Panc1 (cell line): ENCODE results near the gene SLC13A3. TPM values are rescaled to one million over a fixed set of nuclear protein-coding genes. Genes with fewer than 3 reads are reported as not detected.

ENCODE experiments used
- ATAC-seq: fragments of 200-7000 bp; cut with Tn5 transposase; 2 replicates; pipeline ENCODE4 v1.9.1; 2020; ENCODE audit warnings: mild to moderate bottlenecking, moderate library complexity
- BruUV-seq: library from RNA; stranded (reverse); fragments of 400-500 nt; replicated peaks from 2 replicates; lab custom pipeline; 2021; lab: Mats Ljungman, UMichigan
- CTCF ChIA-PET: fragments of 300-600 bp; sonication (Branson Sonifier 250); formaldehyde crosslinking; loops from one replicate; lab custom pipeline; 2022; ENCODE audit warnings: antibody characterized with exemption; lab: Charles Lee
- POLR2A ChIA-PET: fragments of 300-600 bp; sonication (Branson Sonifier 250); formaldehyde crosslinking; loops from one replicate; lab custom pipeline; 2022; ENCODE audit warnings: antibody characterized with exemption; lab: Charles Lee
- DNase-seq: peaks from one replicate; pipeline ENCODE4 v3.0.0-alpha.2; 2010; ENCODE audit warnings: low read depth, low spot score
- H3K27ac ChIP-seq: 2 replicates; pipeline ENCODE4 v1.5.1; 2011; ENCODE audit warnings: mild to moderate bottlenecking, low read length, inconsistent platforms
- H3K27me3 ChIP-seq: fragments of 200-500 bp; sonication (Bioruptor generic); 2 replicates; pipeline ENCODE4 v1.6.0; 2014; ENCODE audit warnings: low read length, inconsistent platforms; ENCODE audit not compliant: control insufficient read depth, insufficient read depth
- H3K36me3 ChIP-seq: fragments of 200-500 bp; sonication (Bioruptor generic); 2 replicates; pipeline ENCODE4 v1.5.1; 2014; ENCODE audit warnings: inconsistent platforms, mild to moderate bottlenecking, low read length, moderate library complexity; ENCODE audit not compliant: control insufficient read depth, insufficient read depth
- H3K4me1 ChIP-seq: 2 replicates; pipeline ENCODE4 v1.5.1; 2011; ENCODE audit warnings: inconsistent platforms, mild to moderate bottlenecking, low read length, moderate library complexity; ENCODE audit not compliant: control insufficient read depth, insufficient read depth
- H3K4me3 ChIP-seq, 2 experiments: 2 replicates each; pipeline ENCODE4 v1.5.1; 2011 to 2012; ENCODE audit warnings: low read depth in 2 of 2, low read length in 2 of 2, mild to moderate bottlenecking in 2 of 2, inconsistent platforms in 1 of 2, moderate library complexity in 1 of 2
- H3K9me3 ChIP-seq: fragments of 200-500 bp; sonication (Bioruptor generic); 2 replicates; pipeline ENCODE4 v1.5.1; 2014; ENCODE audit warnings: low read depth, mild to moderate bottlenecking, inconsistent platforms, low read length, moderate library complexity; ENCODE audit not compliant: control insufficient read depth, insufficient read depth
- POLR2AphosphoS5 ChIP-seq: IDR thresholded peaks from 2 replicates; pipeline ENCODE4 v1.6.1; 2012; ENCODE audit warnings: mild to moderate bottlenecking, low read depth, low read length, moderate library complexity
- SIN3A ChIP-seq: IDR thresholded peaks from 2 replicates; pipeline ENCODE4 v1.6.1; 2012; ENCODE audit warnings: low read depth, mild to moderate bottlenecking, low read length, moderate library complexity, borderline replicate concordance; ENCODE audit not compliant: insufficient read depth
- TCF7L2 ChIP-seq: IDR thresholded peaks from 2 replicates; pipeline ENCODE4 v1.6.1; 2011; ENCODE audit warnings: mild to moderate bottlenecking, low read depth, low read length, inconsistent platforms
- in situ Hi-C: cut with HindIII; loops from 2 replicates; pipeline ENCODE4 v1.10.0; 2016; ENCODE audit warnings: low sequenced_read_pairs, low pct_unique_long_range_greater_than_20kb
- intact Hi-C: fragments of 100-400 bp; cut with micrococcal nuclease; formaldehyde crosslinking; loops from one replicate; pipeline ENCODE4 v1.10.0; 2022; ENCODE audit not compliant: unreplicated experiment
- total RNA-seq: library from RNA; stranded (reverse); gene quantifications from one replicate; pipeline ENCODE4 v1.2.1, GENCODE V29; 2021; ENCODE audit not compliant: unreplicated experiment
- TF ChIP-seq, protein P1 (sequence below), 2 experiments: IDR thresholded peaks; 2 replicates each; pipeline ENCODE4 v1.6.1; 2011 to 2012; ENCODE audit warnings: low read depth in 2 of 2, control low read depth in 1 of 2, low read length in 1 of 2, mild to moderate bottlenecking in 1 of 2, moderate library complexity in 1 of 2; ENCODE audit not compliant: insufficient read depth in 1 of 2
- TF ChIP-seq, protein P2 (sequence below): fragments of 450-650 bp; IDR thresholded peaks from 2 replicates; pipeline ENCODE4 v1.5.1; 2017; ENCODE audit warnings: mild to moderate bottlenecking

The SLC13A3 gene
- total RNA-seq, 1 experiment from 2014 or later: 0.31 TPM

DNA sequence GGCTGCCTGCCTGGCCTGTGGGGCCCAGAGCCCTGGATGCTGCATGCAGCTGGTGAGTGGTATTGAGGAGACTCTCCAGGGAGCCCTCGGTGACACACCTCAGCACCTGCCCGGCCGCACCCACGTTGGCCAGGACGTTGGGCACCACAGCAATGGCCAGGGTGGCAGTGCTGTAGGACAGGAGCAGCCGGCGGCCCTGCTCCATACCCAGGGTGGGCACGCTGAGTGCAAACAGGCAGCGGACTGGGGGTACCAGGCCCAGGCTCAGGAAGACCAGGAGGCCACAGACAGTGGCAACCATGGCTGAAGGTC lies 105.5 kb downstream of the SLC13A3 start:
- intact Hi-C loops (no loop called here), in situ Hi-C loops (no loop called here)
- no peak for DNase-seq
- Histone ChIP-seq H3K4me1 (no peaks in the 10 kb centered on the region), H3K9me3 (no peaks in the 10 kb centered on the region), H3K4me3 (no peak overlapping the region), H3K27me3 (no peaks in the 10 kb centered on the region), H3K27ac (no peak overlapping the region), H3K36me3 (no peaks in the 10 kb centered on the region)
- ATAC-seq: no peak
- CTCF ChIA-PET: no interaction called here
- TF ChIP-seq, protein P1, sequence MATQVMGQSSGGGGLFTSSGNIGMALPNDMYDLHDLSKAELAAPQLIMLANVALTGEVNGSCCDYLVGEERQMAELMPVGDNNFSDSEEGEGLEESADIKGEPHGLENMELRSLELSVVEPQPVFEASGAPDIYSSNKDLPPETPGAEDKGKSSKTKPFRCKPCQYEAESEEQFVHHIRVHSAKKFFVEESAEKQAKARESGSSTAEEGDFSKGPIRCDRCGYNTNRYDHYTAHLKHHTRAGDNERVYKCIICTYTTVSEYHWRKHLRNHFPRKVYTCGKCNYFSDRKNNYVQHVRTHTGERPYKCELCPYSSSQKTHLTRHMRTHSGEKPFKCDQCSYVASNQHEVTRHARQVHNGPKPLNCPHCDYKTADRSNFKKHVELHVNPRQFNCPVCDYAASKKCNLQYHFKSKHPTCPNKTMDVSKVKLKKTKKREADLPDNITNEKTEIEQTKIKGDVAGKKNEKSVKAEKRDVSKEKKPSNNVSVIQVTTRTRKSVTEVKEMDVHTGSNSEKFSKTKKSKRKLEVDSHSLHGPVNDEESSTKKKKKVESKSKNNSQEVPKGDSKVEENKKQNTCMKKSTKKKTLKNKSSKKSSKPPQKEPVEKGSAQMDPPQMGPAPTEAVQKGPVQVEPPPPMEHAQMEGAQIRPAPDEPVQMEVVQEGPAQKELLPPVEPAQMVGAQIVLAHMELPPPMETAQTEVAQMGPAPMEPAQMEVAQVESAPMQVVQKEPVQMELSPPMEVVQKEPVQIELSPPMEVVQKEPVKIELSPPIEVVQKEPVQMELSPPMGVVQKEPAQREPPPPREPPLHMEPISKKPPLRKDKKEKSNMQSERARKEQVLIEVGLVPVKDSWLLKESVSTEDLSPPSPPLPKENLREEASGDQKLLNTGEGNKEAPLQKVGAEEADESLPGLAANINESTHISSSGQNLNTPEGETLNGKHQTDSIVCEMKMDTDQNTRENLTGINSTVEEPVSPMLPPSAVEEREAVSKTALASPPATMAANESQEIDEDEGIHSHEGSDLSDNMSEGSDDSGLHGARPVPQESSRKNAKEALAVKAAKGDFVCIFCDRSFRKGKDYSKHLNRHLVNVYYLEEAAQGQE (IDR thresholded peaks at IDR 0.05; ENCODE audit: insufficient read depth in 1 of 2, low read depth in 2 of 2, low read length in 1 of 2): no peak
- TF ChIP-seq TCF7L2 (no peak), SIN3A (no peak), POLR2AphosphoS5 (no peak)
- TF ChIP-seq, protein P2, sequence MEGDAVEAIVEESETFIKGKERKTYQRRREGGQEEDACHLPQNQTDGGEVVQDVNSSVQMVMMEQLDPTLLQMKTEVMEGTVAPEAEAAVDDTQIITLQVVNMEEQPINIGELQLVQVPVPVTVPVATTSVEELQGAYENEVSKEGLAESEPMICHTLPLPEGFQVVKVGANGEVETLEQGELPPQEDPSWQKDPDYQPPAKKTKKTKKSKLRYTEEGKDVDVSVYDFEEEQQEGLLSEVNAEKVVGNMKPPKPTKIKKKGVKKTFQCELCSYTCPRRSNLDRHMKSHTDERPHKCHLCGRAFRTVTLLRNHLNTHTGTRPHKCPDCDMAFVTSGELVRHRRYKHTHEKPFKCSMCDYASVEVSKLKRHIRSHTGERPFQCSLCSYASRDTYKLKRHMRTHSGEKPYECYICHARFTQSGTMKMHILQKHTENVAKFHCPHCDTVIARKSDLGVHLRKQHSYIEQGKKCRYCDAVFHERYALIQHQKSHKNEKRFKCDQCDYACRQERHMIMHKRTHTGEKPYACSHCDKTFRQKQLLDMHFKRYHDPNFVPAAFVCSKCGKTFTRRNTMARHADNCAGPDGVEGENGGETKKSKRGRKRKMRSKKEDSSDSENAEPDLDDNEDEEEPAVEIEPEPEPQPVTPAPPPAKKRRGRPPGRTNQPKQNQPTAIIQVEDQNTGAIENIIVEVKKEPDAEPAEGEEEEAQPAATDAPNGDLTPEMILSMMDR: no peak
- no TSS peak for BruUV-seq
- POLR2A ChIA-PET: no interaction called here

- no peak for ATAC-seq
- no TSS peak for BruUV-seq
- H3K36me3 ChIP-seq: no peaks in the 10 kb centered on the region
- H3K4me3 ChIP-seq: no peak overlapping the region
- H3K27ac ChIP-seq: no peak overlapping the region
- no peak for DNase-seq
- POLR2A ChIA-PET: no interaction called here
- CTCF ChIA-PET: no interaction called here
- H3K4me1 ChIP-seq: no peaks in the 10 kb centered on the region
- intact Hi-C loops: no loop called here
- TF ChIP-seq SIN3A (no peak), POLR2AphosphoS5 (no peak), TCF7L2 (no peak)
- TF ChIP-seq, protein P2: no peak
- TF ChIP-seq, protein P1 (IDR thresholded peaks at IDR 0.05; ENCODE audit: insufficient read depth in 1 of 2, low read depth in 2 of 2, low read length in 1 of 2): no peak
- in situ Hi-C loops: no loop called here
- H3K9me3 ChIP-seq: no peaks in the 10 kb centered on the region
- H3K27me3 ChIP-seq: no peaks in the 10 kb centered on the region
These were observed 106.0 kb downstream of the SLC13A3 start for GRCh38 chr20:46545077-46545826.
